GM18505 (cell line): ENCODE data around the gene NXPH4.

Source experiments
- ATAC-seq: cut with Tn5 transposase; IDR thresholded peaks from one replicate; pipeline ENCODE4 v1.9.1; 2021; ENCODE audit not compliant: unreplicated experiment
- POLR2A ChIP-seq: IDR thresholded peaks from 4 replicates; pipeline ENCODE4 v1.6.1; 2011; ENCODE audit warnings: borderline replicate concordance; ENCODE audit not compliant: insufficient read depth, insufficient read length; ENCODE audit errors: extremely low read depth

Gene NXPH4

DNA sequence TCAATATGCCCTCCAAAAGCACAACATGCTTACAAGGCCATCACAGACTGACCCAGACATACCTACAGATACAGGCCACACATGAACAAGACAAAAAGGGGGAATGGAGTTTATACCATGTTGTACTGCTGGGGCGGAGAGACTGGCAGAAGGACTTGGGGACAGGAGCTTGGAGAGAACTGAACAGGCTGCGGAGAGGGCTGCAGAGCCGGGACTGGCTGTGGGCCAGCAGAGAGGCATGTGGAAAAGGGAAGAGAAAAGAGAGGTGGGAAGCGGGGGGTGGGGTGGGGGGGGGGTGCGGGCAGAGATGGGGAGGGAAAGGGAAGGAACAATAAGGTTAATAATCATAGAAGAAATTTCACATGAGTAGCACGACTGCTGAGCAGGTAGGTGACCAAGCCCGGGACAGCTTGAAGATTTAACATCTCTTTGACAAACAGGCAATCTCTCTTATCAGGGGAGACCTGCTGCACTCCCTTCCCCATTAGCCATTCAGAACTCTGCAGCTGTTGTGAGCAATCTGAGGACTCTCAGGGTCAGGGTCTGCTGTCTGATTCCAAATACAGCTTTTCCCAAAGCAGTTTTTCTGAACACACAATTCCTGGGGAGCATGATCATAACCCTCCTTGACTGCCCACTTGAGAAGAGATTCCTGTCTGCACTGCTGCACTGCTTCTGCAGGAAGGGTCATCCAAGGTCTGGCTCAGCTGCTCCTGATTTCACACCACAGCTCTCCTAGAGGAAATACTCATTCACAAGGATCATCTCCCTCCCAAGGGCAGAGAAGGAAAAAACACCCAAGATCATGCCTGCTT is 56.0 kb downstream of the NXPH4 start:
- no peak for TF ChIP-seq POLR2A
- ATAC-seq, result no peak

GRCh38 chr12:57273516-57273915 is 56.9 kb downstream of the NXPH4 start:
- no peak for ATAC-seq
- TF ChIP-seq POLR2A, result no peak
